ENCODE results near the gene PLEKHM3.

The PLEKHM3 gene

DNA sequence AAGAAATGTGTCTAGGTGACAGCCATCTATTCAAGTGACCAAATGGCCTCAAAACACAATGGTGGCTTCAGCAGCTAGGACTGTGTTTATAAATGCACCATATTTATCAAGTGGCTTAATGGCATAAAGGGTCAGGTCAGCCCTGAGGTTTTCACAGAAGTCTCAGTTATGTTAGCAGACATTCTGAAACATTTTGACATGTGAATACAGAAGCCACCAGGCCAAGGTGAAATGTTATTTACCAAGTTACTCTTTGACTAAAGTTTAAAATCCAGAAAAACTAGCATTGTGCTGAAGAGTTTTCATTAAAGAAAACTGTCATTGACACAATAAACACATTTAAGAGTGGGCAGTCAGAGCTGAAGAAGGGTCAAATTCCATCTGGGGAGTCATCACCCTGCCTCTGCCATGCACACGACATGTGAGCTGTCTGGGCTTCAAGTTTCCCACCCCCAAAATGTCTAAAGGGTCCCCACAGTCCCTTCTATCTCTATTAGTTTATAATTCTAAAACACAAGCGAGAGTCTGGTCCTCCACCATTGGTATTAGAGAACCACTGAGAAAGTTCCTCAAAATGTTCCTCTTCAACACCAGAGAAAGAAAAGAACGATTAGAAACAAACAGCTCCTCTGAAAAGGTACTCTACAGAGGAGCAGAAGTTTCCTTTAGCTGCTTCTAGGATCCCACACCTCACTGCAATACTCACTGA is 178.1 kb downstream of the PLEKHM3 start:
- no peak overlapping the region for H3K27ac ChIP-seq
- no peak for DNase-seq
- TF ChIP-seq, protein P1, sequence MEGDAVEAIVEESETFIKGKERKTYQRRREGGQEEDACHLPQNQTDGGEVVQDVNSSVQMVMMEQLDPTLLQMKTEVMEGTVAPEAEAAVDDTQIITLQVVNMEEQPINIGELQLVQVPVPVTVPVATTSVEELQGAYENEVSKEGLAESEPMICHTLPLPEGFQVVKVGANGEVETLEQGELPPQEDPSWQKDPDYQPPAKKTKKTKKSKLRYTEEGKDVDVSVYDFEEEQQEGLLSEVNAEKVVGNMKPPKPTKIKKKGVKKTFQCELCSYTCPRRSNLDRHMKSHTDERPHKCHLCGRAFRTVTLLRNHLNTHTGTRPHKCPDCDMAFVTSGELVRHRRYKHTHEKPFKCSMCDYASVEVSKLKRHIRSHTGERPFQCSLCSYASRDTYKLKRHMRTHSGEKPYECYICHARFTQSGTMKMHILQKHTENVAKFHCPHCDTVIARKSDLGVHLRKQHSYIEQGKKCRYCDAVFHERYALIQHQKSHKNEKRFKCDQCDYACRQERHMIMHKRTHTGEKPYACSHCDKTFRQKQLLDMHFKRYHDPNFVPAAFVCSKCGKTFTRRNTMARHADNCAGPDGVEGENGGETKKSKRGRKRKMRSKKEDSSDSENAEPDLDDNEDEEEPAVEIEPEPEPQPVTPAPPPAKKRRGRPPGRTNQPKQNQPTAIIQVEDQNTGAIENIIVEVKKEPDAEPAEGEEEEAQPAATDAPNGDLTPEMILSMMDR (IDR thresholded peaks at IDR 0.05; ENCODE audit: low read depth, low read length) = no peak

DNA sequence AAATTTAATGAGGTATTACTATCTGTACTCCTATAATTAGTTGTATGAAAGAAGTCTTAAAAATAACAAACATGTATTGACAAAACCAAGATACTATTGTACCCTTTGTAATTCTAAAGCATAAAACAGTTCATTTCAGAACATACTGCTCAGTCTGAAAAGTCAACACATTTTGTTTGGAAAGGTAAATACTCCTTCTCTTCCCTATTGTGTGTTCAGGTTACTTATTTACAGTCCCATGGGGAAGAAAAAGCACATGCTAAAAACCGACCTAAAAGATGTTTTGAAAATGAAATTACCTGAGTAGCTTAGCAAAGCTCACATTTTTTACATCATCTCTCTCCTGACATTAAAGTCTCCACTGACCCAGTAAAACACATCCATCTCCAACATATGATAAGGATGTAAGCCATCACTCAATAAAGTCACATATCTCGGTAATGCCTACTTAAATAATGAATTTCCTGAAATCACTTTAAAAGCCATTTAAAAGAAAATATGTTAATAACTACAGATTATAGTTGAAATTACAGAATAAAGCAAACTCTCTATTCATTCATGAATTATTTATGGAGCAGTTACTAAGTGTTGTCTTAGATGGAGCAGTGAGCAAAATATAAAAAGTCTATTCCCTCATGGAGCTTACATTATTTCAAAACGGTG is 180.0 kb downstream of the PLEKHM3 start:
- H3K36me3 ChIP-seq = no peaks in the 10 kb centered on the region
- H3K27me3 ChIP-seq (ENCODE audit: insufficient read depth, low read depth, severe bottlenecking) = no peaks in the 10 kb centered on the region
- no peaks in the 10 kb centered on the region for H3K9me3 ChIP-seq (ENCODE audit: severe bottlenecking)
- H3K4me3 ChIP-seq (ENCODE audit: low read depth, low read length) = no peak overlapping the region
- TF ChIP-seq, protein P1 (IDR thresholded peaks at IDR 0.05; ENCODE audit: low read depth, low read length) = no peak
- H3K27ac ChIP-seq = no peak overlapping the region
- no peak for DNase-seq

More for the DNA sequence above, 178.1 kb downstream of the PLEKHM3 start:
- Histone ChIP-seq H3K4me3 (ENCODE audit: low read depth, low read length) (no peak overlapping the region), H3K9me3 (ENCODE audit: severe bottlenecking) (no peaks in the 10 kb centered on the region), H3K36me3 (no peaks in the 10 kb centered on the region), H3K27me3 (ENCODE audit: insufficient read depth, low read depth, severe bottlenecking) (no peaks in the 10 kb centered on the region)

DNA sequence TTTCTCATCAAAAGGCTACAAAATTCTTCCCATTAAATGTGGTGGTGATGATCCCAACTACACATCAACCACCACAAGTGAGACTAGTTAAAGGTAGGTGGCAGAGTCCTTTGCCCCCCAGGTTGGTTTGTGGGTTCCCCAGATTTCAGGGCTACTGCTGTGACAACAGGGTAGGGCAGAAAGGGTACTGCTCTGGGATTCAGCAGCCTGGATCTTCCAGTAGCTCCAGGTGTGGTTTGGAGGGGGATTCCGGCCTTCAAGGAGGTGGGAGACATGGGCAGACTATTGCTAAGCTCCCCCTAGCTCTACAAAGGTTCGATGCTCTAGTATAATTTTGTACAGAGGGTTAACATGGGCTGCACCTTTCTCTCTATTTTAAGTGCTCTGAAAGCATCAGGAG is 180.7 kb downstream of the PLEKHM3 start:
- no peaks in the 10 kb centered on the region for H3K36me3 ChIP-seq
- H3K4me3 ChIP-seq (ENCODE audit: low read depth, low read length) = no peak overlapping the region
- no peak for DNase-seq
- no peak overlapping the region for H3K27ac ChIP-seq
- TF ChIP-seq, protein P1 (IDR thresholded peaks at IDR 0.05; ENCODE audit: low read depth, low read length) = no peak
- no peaks in the 10 kb centered on the region for H3K27me3 ChIP-seq (ENCODE audit: insufficient read depth, low read depth, severe bottlenecking)
- no peaks in the 10 kb centered on the region for H3K9me3 ChIP-seq (ENCODE audit: severe bottlenecking)

DNA sequence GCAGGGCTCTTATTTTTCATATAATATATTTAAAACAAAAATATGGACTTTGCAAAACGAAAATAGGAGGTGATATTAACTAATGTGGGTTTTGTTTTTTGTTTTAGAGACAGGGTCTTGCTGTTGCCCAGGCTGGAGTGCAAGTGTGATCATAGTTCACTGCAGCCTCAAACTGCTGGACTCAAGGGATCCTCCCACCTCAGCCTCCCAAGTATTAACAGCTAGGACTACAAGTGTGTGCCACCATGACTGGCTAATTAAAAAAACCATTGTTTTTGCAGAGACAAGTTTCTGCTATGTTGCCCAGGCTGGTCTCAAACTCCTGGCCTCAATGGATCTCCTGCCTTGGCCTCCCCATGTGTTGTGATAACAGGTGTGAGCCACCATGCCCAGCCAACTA is 185.2 kb downstream of the PLEKHM3 start:
- no peak for DNase-seq
- TF ChIP-seq, protein P1 (IDR thresholded peaks at IDR 0.05; ENCODE audit: low read depth, low read length) = no peak
- Histone ChIP-seq H3K36me3 (no peaks in the 10 kb centered on the region), H3K27ac (no peak overlapping the region), H3K4me3 (ENCODE audit: low read depth, low read length) (no peak overlapping the region), H3K27me3 (ENCODE audit: insufficient read depth, low read depth, severe bottlenecking) (no peaks in the 10 kb centered on the region), H3K9me3 (ENCODE audit: severe bottlenecking) (no peaks in the 10 kb centered on the region)

DNA sequence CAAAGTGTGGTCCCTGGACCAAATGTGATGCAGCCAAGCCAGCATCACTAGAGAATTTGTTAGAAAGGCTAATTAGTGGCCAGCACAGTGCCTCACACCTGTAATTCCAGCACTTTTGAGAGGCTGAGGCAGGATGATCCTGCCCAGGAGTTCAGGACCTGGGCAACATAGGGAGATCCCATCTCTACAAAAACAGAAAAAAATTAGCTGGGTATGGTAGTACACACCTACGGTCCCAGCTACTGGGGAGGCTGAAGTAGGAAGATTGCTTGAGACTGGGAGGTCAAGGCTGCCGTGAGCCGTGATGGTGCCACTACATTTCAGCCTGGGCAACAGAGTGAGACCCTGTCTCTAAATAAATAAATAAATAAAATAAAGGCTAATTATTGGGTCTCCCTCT is 185.8 kb downstream of the PLEKHM3 start:
- H3K4me3 ChIP-seq (ENCODE audit: low read depth, low read length) = no peak overlapping the region
- no peak overlapping the region for H3K27ac ChIP-seq
- no peaks in the 10 kb centered on the region for H3K27me3 ChIP-seq (ENCODE audit: insufficient read depth, low read depth, severe bottlenecking)
- TF ChIP-seq, protein P1 (IDR thresholded peaks at IDR 0.05; ENCODE audit: low read depth, low read length) = no peak
- no peak for DNase-seq
- no peaks in the 10 kb centered on the region for H3K36me3 ChIP-seq
- H3K9me3 ChIP-seq (ENCODE audit: severe bottlenecking) = no peaks in the 10 kb centered on the region
